Measurements from ENCODE around the gene AHSG. TPM values are rescaled to one million over a fixed set of nuclear protein-coding genes. Genes with fewer than 3 reads are reported as not detected.

The AHSG gene
- total RNA-seq, 1 experiment from 2014 or later, result not detected

- no peaks in the 10 kb centered on the region for H4K20me1 ChIP-seq (ENCODE audit: low read length)
- H3K9me2 ChIP-seq (replicated peaks; ENCODE audit: low read length), result no peaks in the 10 kb centered on the region
- H3K4me1 ChIP-seq (ENCODE audit: insufficient read depth, low read length), result peaks cover 16% of the 10 kb centered on the region
- DNase-seq, result no peak
- H2AFZ ChIP-seq (ENCODE audit: low read length), result peak overlapping the region; percentile 81
- TF ChIP-seq CTCF (conservative IDR thresholded peaks at IDR 0.05; ENCODE audit: low read depth, low read length) (no peak), EZH2 (IDR thresholded peaks at IDR 0.05; ENCODE audit: low read length, unreplicated experiment) (no peak), EZH2phosphoT487 (IDR thresholded peaks at IDR 0.05; ENCODE audit: borderline replicate concordance, low read length) (no peak)
- no peak for ATAC-seq
- H3K9me3 ChIP-seq (ENCODE audit: low read length), result no peaks in the 10 kb centered on the region
- intact Hi-C loops (cut with micrococcal nuclease), result loop anchor here (1.0 to 2.0 kb wide), 2 partner anchors 207 to 631 kb away; no protein-coding TSS in a partner anchor
- ChIA-PET POLR2A (ENCODE audit: unreplicated experiment) (no interaction called here), CTCF (interaction anchor here (0.6 to 1.1 kb wide), 3 partner anchors 44 to 208 kb away, joined by 3 to 11 read pairs (median 4); partner anchors contain the start of gene DNAJB11)
- H3F3A ChIP-seq (ENCODE audit: low read length, unreplicated experiment), result no peaks in the 10 kb centered on the region
- H3K79me2 ChIP-seq (ENCODE audit: low read length), result no peaks in the 10 kb centered on the region
- no peak overlapping the region for H3K27ac ChIP-seq (ENCODE audit: low read length)
- no peak overlapping the region; the same call in 1 of the 2 replicates for H3K4me3 ChIP-seq (ENCODE audit: low read length)
- H3K27me3 ChIP-seq (ENCODE audit: low read length), result no peaks in the 10 kb centered on the region
- H3K4me2 ChIP-seq (ENCODE audit: low read length), result peak overlapping the region; percentile 46
- H3K36me3 ChIP-seq (ENCODE audit: low read depth, low read length), result no peaks in the 10 kb centered on the region
- no TSS peak for BruUV-seq (replicated peaks)
- no peak overlapping the region for H3K9ac ChIP-seq (ENCODE audit: low read length)
Measured at GRCh38 chr3:186614266-186614596, 1.4 kb downstream of the AHSG start.

GRCh38 chr3:186614597-186615483 is 2.0 kb downstream of the AHSG start:
- Histone ChIP-seq H2AFZ (ENCODE audit: low read length) (peak overlapping the region; percentile 81), H3K4me1 (ENCODE audit: insufficient read depth, low read length) (peaks cover 16% of the 10 kb centered on the region), H3K9me3 (ENCODE audit: low read length) (no peaks in the 10 kb centered on the region), H3K79me2 (ENCODE audit: low read length) (no peaks in the 10 kb centered on the region), H3F3A (ENCODE audit: low read length, unreplicated experiment) (no peaks in the 10 kb centered on the region), H3K4me2 (ENCODE audit: low read length) (peak overlapping the region; percentile 46), H3K36me3 (ENCODE audit: low read depth, low read length) (no peaks in the 10 kb centered on the region), H3K9me2 (replicated peaks; ENCODE audit: low read length) (no peaks in the 10 kb centered on the region), H3K27me3 (ENCODE audit: low read length) (no peaks in the 10 kb centered on the region), H3K27ac (ENCODE audit: low read length) (no peak overlapping the region), H3K4me3 (ENCODE audit: low read length) (peak overlapping the region; percentile 22; the same call in 1 of the 2 replicates), H4K20me1 (ENCODE audit: low read length) (no peaks in the 10 kb centered on the region), H3K9ac (ENCODE audit: low read length) (no peak overlapping the region)
- BruUV-seq (replicated peaks), result no TSS peak
- intact Hi-C loops (cut with micrococcal nuclease), result loop anchor here (1.0 to 2.0 kb wide), 2 partner anchors 206 to 632 kb away; no protein-coding TSS in a partner anchor
- TF ChIP-seq EZH2 (IDR thresholded peaks at IDR 0.05; ENCODE audit: low read length, unreplicated experiment) (no peak), CTCF (conservative IDR thresholded peaks at IDR 0.05; ENCODE audit: low read depth, low read length) (peak; percentile 97)
- ChIA-PET POLR2A (ENCODE audit: unreplicated experiment) (no interaction called here), CTCF (interaction anchor here (0.6 to 1.1 kb wide), 3 partner anchors 44 to 207 kb away, joined by 3 to 11 read pairs (median 4); partner anchors contain the start of gene DNAJB11)
- DNase-seq, result peak; percentile 90
- peak; percentile 57 for ATAC-seq

- Histone ChIP-seq H3K4me3 (ENCODE audit: low read length) (no peak overlapping the region), H3F3A (ENCODE audit: low read length, unreplicated experiment) (no peaks in the 10 kb centered on the region), H3K4me2 (ENCODE audit: low read length) (peak overlapping the region; percentile 36), H2AFZ (ENCODE audit: low read length) (no peak overlapping the region), H3K9ac (ENCODE audit: low read length) (no peak overlapping the region), H3K4me1 (ENCODE audit: insufficient read depth, low read length) (peaks cover 16% of the 10 kb centered on the region), H3K27ac (ENCODE audit: low read length) (no peak overlapping the region; the same call in 1 of the 2 replicates), H3K27me3 (ENCODE audit: low read length) (no peaks in the 10 kb centered on the region), H3K36me3 (ENCODE audit: low read depth, low read length) (no peaks in the 10 kb centered on the region), H3K79me2 (ENCODE audit: low read length) (no peaks in the 10 kb centered on the region), H3K9me2 (replicated peaks; ENCODE audit: low read length) (no peaks in the 10 kb centered on the region), H3K9me3 (ENCODE audit: low read length) (no peaks in the 10 kb centered on the region), H4K20me1 (ENCODE audit: low read length) (no peaks in the 10 kb centered on the region)
- BruUV-seq (replicated peaks), result no TSS peak
- DNase-seq (no peak), ATAC-seq (no peak)
- no peak for TF ChIP-seq CTCF (conservative IDR thresholded peaks at IDR 0.05; ENCODE audit: low read depth, low read length)
- no peak for TF ChIP-seq EZH2phosphoT487 (IDR thresholded peaks at IDR 0.05; ENCODE audit: borderline replicate concordance, low read length)
- TF ChIP-seq EZH2 (IDR thresholded peaks at IDR 0.05; ENCODE audit: low read length, unreplicated experiment), result no peak
- intact Hi-C loops (cut with micrococcal nuclease), result loop anchor here (2.0 kb wide), 1 partner anchor 75 kb away; no protein-coding TSS in a partner anchor
- ChIA-PET POLR2A (ENCODE audit: unreplicated experiment) (interaction anchor here (0.5 to 1.0 kb wide), 3 partner anchors 46 to 211 kb away, joined by 4 to 7 read pairs (median 5); partner anchors contain the start of gene DNAJB11), CTCF (interaction anchor here (1.2 to 1.6 kb wide), 4 partner anchors 46 to 205 kb away, joined by 7 to 10 read pairs (median 8); partner anchors contain the start of gene DNAJB11)
Measured at GRCh38 chr3:186616299-186616617, 3.4 kb downstream of the AHSG start.
